NCI-H146 treated with DMSO at 0.1 percent for 48 hours (cell line): ENCODE measurements around the gene BEND2.
"Not testable (repeated sequence)": the region's sequence is repeated elsewhere in the genome, so short reads cannot be mapped to it uniquely, and the experiment has no call there.

Source experiments
- DNase-seq: peaks from one replicate; lab custom pipeline; 2025; ENCODE audit not compliant: unreplicated experiment; lab: John Stamatoyannopoulos, UW

Gene BEND2

DNA sequence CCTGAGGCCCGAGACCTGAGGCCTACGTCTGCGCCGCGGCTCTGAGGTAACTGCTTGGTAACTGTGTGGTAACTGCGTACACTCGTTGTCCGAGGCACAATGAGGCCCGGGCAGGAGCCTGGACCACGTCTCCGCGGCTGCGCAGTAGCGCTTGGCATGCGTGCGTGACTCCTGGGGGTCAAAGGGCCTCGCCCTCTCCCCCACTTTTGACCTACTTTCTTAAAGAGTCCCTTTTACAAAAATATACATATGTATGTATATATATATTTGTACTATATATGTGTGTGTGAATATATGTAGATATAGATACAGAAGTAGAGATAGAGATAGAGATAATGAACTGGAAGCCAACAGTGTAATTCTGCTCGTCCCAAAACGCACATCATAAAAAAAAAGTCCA is at the start of gene BEND2:
Gene BEND2 (minus strand): TSS at position 101 of the 400 bp plus-strand sequence. CDS start 136 bp downstream, outside the sequence.
- DNase-seq, result no peak

DNA sequence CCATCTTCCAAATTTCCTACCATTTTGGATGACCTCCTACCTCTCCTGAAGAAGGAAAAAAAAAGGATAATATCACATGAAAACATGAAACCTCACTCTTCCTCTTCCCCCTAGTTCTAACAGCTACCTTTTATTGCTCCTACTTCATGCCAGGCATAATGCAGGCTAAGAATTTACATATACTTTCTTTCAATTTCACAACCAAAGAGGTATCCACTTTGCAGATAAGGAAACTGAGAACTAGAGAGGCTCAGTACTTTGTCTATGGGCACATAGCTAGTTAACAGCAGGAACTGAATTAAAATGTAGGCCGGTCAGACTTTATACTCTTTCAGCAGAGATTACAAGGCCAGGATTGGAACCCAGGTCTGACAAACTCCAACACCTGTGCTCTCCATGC is 34.4 kb upstream of the BEND2 start:
- DNase-seq, result no peak

DNA sequence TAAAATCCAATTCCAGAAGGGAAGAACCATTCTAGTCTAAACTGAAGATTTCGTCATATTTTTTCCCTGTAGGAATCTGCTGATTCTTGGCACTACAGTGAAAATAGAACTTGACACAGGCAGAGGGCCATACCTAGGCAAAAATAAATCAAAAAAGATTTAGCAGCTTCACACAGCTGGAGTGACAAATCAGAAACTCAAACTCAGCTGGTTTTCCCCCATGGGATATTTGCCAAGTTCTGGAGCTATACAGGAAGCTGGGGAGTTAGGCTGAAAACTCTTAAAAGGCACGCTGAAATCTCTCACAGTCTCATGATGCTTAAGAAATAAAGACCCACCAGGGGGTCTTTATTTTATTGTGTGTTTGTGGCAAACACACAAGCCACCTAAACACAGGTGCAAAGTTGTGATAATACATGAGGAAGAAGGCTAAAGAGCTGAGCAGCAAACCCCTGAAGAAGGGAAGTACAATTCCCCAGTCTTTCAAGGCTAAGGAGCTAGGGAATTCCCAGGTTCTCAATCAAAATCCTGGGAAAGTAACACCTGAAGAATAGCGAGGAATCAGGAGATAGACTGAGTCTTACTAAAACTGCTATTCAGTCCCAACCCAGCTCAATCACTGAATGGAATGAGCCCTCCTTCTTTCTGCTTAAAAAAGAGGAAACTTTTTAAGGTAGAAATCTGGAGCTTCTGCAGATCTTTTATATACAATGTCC is 32.1 kb upstream of the BEND2 start:
- DNase-seq, result no peak

DNA sequence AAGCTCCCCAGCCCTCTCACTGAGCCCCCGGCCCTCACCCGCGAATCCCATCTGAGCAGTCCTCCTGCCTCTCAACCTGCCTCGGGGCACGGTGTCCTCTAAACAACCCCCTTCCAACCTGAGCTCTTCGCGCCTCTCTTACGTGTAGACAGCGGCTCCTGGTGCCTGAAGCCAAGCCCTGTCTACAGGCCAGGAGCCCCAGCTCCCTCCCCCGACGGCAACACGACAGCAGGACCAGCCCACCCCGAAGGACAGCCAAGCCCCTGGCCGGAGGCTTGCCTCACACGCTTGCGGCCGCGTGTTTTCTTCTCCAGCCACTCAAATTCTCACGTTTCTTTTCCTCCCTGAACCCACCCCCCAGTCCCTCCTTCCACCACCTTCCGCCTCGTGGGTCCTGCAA is 9.0 kb upstream of the BEND2 start:
- DNase-seq, result not testable (repeated sequence)

DNA sequence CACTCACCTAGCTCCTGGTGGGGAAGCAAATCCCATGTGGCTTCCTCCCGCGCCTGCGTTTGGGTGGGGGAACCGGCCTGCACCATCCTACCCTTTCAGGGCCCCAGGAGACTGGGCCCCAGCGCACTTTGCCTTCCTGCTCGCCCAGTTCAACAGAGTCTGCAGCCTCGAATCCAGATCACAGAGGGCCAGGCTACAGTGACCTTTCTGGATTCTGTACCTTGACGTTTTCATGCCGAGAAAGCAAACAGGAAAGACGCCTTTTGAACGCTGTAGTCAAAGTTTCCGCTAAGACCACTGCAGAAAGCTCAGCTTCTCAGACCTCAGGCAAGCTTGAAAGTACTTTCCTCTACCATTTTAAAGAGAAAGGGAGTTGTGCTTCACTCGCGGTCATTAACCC is 7.4 kb upstream of the BEND2 start:
- no peak for DNase-seq

DNA sequence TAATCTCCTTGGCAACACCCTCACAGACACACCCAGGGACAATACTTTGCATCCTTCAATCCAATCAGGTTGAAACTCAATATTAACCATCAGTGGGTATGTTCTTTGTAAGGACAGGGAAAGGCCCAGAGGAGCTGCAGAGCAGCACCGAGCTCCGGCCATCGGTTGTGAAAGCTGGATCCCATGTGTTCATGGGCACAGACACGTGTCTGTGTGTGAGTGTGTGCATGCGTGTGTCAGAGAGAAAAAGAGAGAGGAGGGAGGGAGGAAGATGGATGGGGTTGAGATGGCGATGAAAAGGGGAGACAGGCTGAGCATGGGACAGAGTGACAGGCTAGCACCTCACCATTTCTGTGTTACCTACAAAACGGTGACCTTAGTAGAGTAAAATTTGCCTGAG is 6.8 kb upstream of the BEND2 start:
- DNase-seq, result no peak

DNA sequence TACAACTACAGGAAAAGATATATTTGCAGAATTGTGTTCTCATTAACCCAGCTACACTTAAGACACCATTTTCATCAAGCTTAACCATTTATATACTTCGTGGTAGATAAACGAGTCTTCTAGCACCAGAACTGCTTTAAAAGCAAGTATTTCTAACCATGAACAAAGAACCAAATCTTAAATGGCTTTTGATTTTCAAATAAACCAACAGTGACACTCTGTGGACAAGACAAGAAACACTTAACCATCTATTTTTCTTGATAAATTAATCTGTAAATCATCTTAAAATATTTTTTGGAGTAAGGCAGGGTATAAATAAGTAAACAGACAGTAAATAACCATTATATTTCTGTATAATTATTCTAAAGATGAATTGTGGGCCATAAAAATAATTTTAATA is 10.2 kb downstream of the BEND2 start:
- DNase-seq, result peak; percentile 16

DNA sequence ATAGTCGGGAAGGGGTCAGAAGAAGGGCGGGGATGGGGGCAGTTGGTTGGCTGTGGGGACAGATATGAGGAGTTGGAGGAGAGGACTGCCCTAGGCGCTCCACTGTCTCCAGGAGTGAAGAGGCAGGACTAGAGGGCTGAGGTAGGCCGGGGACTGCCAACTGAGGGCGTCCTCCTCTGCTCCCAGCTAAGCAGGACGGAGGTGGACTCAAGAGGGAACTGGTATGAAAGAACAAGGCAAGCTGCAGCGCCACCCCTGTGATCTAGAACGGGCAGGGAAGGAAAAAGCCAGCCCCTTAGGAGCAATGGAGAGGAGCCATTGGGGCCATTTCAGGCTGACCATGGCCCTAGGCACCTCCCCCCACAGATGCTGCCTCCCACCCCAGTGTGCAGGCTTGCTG is 14.0 kb downstream of the BEND2 start:
- DNase-seq, result no peak

DNA sequence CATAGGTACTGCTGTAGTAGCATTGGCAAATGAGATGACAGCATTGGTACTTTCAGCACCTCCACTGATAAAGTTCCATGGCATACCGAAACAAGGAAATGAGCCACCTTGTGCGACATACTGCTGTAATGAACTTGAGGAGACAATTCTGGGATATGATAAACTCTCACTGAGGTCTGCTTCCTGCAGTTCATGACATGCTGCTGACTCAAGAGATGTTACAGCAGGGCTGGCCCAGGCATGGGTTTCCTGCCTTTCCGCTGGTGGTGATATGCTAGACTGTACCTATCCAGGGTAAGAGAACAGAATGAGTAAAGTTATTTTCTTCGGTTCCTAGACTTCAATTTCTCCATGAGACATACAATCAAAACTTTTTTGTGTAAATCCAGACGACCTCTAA is 17.1 kb downstream of the BEND2 start:
- DNase-seq, result no peak

DNA sequence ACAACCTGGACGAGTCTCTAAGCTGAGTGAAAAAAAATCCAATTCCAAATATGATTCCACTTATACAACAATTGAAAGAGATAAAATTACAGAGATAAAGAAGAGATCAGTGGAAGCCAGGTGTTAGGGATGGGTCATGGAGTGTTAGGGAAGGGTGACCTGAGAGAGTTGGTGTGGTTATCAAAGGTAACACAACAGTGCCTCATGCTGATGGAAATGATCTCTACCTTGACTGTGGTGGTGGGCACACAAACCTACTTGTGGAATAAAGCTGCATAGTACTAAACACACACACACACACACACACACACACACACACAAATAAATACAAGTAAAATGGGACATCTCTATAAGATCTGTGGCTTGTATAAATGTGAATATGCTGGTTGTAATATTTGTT is 26.0 kb downstream of the BEND2 start:
- peak; percentile 50 for DNase-seq

DNA sequence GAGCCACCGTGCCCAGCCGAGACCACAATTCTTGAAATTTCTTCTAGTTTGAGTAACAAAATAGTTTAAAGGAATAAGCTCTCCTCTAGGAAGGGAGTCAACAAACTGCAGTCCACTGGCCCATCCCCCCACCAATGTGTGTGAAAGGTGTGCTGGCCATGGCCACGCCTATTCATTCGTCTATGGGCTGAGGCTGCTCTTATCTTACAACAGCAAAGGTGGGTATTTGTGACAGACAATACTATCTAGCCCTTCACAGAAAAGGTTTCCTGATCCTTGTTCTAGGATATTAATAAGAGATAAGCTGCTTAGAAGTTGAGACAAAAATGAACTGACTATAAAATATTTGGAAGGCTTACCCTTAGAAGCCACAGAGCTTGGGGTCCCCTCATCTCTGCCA is 41.2 kb downstream of the BEND2 start:
- no peak for DNase-seq

DNA sequence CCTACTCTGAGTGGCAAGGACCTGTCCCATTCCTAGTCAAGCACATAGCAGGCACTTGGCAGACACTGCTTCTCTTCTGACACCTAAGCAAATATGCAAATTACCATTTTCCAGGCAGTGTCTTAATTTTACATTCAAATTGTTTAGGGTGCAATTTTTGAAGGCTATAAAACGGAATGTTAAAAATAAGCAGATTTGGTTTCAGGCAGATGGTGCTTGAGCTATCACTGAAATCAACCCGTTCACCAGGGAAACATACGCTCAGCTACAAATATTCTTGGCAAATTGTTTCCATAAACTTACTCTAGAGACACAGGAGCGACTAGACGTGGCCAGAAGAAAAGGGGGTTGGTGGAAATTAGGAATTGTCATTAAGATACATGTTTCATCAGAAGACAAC is 45.7 kb downstream of the BEND2 start:
- no peak for DNase-seq

DNA sequence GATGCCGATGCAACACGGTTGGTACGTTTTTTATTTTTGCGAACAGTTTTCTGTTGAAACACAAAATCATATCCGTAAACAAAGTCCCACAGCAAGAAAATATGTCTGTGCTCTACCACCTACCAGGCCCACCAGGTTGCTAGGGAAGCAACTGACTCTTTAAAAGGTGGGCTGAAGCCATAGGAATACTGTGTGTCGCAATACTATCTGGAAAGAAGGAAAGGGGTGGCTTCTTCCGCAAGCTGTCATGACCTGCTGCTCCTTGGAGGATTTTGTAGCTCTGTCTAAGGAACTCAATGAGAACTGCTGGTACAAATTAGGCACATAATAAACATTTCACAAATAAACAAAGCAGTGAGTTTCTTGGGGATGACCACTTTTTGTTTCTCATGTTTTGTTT is 46.5 kb downstream of the BEND2 start:
- no peak for DNase-seq

DNA sequence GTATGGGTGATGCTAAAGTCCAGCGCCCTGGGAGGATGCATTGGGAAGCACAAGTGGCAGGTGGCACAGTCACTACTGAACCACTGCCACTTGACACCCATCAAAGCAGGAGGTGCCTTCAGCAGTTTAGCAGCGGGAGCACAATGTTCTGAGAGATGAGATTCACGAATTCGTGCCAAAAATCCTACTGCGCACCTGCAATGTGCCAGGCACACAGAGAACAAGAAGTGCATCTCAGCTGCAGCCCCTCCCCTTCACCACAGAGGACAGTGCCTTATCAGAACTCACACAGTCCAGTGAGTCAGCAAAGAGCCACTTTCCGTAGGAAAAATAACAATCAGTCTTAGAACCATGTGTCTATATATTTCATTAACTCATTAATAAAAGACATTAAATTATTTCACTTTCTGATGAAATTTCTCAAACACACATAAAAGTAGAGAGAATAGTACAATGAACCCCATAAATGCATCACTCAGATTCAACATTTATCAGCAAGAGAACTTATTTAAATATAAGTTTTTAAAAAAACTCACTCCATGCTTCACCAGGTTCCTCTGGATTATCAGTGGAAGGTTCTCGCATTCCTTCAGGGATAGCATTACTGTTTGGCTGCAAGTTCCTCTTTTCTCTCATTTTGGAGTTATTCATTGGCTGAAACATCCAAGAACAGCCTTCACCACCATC is 47.0 kb downstream of the BEND2 start:
- DNase-seq, result no peak

DNA sequence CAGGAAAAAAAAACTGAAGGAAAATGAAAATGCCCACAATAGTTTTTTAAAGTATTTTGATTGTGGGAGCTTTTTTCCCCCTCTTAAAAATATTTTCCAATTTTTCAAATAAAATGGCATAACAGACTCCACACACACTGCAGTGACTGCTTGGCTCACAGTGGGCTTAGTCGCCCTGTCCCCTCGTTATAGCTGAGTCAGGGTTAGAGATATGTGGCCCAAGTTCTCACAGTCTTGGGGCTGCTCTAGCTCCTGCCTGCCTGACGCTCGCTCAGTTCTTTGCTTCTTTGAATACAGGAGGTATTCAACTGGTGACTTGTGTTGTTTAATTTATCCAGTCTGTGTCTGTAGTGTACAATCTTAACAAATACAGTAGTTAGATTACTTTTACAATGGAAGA is 47.7 kb downstream of the BEND2 start:
- no peak for DNase-seq

DNA sequence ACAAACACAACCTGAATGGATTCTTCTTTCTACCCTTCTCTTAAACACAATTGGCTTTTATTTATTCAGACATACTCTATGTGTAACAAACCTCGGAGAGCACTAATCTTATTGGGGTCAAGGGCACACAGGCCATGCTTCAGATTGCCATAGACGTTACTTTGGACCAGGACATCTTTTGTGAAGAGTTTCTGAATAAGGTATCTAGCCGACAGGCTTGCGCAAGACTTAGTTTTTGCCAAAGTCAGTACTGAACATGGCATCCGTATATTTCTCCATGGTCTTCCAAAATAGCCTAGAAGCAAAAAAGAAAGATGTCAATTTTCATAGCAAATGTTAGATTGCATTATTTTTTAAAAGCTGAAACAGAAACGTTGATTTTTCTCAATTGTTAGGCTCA is 49.8 kb downstream of the BEND2 start:
- DNase-seq, result no peak

DNA sequence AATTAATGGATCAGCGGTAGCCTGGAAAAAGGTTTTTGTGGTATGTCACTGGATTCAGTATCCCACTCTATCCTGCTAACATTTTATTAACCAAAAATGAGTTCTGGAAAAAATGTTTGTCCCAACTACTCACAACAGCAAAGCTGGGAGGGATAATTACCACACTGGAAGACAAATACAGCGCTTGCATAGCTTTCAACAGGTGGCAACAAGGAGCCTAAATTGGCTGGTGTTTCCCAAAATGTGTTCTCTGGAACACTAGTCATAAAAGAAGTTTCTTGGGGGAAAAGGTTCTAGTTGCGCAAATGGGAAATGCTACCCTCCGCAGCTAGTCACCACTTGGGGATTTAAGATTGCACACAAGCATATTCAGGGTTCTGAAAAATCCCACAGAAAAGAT is 54.6 kb downstream of the BEND2 start:
- no peak for DNase-seq

DNA sequence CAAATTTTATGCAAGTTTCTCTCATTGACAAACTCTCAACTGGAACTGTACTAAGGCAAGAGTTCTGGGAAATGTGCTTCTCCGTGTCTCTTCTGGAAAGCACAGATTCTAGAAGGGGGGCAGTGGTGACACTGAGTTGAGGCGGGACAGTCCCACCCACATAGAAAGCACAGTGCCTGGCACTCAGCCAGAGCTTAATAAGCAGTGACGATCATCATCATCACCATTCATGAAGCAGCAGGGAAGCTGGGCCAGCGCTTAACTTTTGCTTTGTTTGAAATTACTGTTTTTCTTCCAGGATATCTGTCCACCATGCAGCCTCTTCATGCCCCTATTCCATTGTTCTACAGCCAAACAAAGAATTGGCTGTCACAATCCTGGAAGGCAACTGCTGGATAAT is 60.3 kb downstream of the BEND2 start:
- DNase-seq, result no peak

DNA sequence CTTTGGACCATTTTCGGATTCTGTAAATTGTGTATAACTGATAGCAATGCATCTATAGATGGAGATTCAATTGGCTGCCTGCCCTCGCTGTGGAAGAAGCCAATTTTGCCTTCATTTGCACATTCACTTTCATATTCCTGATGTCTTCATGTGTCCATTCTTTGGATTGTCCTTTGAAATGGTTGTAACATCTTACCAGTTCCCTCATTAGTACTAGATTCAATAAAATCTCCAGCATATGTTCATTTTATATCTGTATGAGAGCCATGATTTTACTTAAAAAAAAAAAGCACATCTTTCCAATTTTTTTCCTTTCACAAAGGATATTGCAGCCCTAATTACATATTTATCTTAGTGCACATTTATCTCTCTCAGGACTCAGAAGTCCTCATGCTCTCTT is 61.7 kb downstream of the BEND2 start:
- DNase-seq, result no peak

DNA sequence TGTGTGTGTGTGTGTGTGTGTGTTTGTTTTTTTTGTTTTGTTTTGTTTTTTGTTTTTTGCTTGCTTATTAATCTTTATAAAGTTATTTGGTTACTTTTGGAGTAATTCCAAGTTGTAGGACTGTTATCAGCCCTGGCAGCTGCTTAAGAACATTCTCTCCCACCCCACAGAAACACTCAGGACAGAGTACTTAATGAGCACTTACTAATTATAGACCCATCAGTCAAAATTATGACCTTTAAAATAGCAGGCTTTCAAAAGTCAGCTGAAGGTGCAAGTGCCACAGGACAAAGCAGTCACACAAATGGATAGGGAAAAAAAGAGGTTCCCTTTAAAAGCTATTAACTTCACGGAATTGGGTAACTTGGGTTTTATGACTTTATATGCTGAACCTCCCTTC is 69.0 kb downstream of the BEND2 start:
- no peak for DNase-seq

DNA sequence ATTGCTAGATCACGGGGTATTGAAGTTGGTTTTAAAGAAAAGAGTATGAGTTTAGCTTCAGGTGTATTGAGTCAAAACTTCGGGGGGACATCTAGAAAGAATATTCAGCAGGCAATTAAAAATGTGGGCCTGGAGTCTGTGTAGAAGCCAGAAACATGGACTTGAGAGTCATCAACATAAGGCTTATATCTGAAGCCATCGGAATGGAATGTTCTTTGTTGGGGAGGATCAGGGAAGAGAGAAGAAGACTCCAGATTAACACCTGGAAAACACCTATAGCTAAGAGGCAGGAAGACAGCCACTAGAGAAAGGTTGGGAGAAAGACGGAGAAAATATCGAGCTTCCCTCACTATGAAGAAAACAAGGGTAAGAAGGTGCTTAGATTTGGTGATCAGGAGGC is 69.5 kb downstream of the BEND2 start:
- no peak for DNase-seq

DNA sequence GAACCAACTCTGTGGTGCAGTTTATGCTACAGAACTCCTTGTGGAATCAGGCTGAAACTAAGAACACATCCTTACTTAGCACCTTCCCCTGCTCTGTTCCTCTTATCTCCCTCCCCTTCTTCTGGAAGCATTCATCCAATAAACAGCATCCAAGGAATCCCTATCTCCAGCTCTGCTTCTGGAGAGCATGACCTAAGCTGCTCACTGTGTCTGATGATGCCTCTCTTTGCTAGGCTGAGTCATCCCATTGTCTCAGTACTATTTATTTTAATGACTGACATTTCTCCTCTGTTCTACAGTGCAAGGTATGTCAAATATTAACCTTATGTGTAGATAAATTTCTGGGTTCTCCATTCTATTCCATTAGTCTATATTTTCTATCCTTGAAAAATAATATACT is 71.2 kb downstream of the BEND2 start:
- peak; percentile 33 for DNase-seq

DNA sequence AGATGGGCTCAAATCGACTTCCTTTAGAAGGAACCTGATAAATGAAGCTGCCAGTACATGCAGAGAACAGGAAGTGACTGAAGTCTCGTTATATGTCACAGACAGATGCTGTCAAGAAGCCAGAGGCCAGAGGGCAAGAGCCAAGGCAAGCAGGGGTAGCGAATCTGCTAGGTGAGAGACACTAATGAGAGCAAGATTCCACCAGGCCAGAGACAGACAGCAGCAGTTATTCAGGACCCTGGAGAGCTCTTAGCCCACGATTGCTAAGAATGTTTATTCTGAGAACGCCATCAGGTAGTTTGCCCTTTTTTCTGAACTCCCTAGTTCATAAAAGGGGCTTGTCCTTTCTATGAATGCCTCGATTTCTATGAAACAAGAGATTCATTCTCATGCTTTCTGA is 73.7 kb downstream of the BEND2 start:
- DNase-seq, result no peak
